ENCODE measurements around the gene MRPL32. TPM values are rescaled to one million over a fixed set of nuclear protein-coding genes. Genes with fewer than 3 reads are reported as not detected.

MRPL32 gene
- total RNA-seq, 1 experiment from 2014 or later: 87.8 TPM

DNA sequence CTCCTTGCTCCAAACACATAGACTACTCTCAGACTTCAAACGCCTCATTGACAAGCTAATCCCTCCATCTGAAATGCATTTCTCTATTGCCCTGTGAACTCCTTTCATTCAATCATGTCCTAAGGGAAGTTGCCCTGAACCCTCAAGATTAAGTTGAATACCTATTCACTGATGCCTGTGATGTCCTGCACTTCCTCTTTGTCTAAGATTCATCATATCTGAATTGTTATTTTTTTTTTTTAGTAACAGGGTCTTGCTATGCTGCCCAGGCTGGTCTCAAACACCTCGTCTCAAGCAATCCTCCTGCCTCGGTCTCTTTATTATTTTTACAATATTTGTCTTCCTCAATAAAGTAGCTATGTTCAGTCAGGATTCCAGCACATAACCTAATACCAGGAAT lies 3.4 kb upstream of the MRPL32 start:
- Mint-ChIP-seq H3K4me3 (ENCODE audit: low read depth, unreplicated experiment) (no peak overlapping the region), H3K27ac (ENCODE audit: unreplicated experiment) (no peak overlapping the region), H3K36me3 (ENCODE audit: insufficient read depth, unreplicated experiment) (peaks cover 52% of the 10 kb centered on the region), H3K4me1 (ENCODE audit: low read depth, unreplicated experiment) (peaks cover 26% of the 10 kb centered on the region), H3K27me3 (ENCODE audit: unreplicated experiment) (no peaks in the 10 kb centered on the region), H3K9me3 (ENCODE audit: low read depth, unreplicated experiment) (no peaks in the 10 kb centered on the region)
- DNase-seq: no peak
- BruUV-seq (replicated peaks): no TSS peak
- intact Hi-C loops (cut with micrococcal nuclease; ENCODE audit: unreplicated experiment): no loop called here
- TF ChIP-seq, protein P1, sequence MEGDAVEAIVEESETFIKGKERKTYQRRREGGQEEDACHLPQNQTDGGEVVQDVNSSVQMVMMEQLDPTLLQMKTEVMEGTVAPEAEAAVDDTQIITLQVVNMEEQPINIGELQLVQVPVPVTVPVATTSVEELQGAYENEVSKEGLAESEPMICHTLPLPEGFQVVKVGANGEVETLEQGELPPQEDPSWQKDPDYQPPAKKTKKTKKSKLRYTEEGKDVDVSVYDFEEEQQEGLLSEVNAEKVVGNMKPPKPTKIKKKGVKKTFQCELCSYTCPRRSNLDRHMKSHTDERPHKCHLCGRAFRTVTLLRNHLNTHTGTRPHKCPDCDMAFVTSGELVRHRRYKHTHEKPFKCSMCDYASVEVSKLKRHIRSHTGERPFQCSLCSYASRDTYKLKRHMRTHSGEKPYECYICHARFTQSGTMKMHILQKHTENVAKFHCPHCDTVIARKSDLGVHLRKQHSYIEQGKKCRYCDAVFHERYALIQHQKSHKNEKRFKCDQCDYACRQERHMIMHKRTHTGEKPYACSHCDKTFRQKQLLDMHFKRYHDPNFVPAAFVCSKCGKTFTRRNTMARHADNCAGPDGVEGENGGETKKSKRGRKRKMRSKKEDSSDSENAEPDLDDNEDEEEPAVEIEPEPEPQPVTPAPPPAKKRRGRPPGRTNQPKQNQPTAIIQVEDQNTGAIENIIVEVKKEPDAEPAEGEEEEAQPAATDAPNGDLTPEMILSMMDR (IDR thresholded peaks at IDR 0.05; ENCODE audit: unreplicated experiment): no peak
- CTCF ChIA-PET: interaction anchor here (0.8 kb wide), 1 partner anchor 14 kb away, joined by 5 read pairs; no protein-coding TSS in a partner anchor

DNA sequence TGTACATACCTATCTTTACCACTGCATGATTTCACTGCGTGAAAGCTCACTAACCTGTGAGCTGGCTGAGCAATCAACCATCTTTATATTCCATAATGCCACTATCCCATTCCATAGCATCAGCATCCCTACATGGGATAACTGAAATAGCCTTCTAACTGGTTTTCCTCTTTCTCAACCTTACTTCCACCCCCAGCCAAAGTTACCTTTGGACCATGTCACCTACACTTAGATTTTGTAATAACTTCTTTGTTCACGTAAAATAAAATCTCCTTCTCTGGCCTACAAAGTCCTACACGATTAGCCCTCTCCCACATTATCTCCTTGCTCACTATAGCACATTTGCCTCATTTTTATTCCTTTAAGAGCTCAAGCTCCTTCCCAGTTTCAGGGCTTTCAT lies 2.7 kb upstream of the MRPL32 start:
- Mint-ChIP-seq H3K27me3 (ENCODE audit: unreplicated experiment) (no peaks in the 10 kb centered on the region), H3K27ac (ENCODE audit: unreplicated experiment) (peak overlapping the region; percentile 4), H3K4me1 (ENCODE audit: low read depth, unreplicated experiment) (peaks cover 26% of the 10 kb centered on the region), H3K9me3 (ENCODE audit: low read depth, unreplicated experiment) (no peaks in the 10 kb centered on the region), H3K36me3 (ENCODE audit: insufficient read depth, unreplicated experiment) (peaks cover 52% of the 10 kb centered on the region), H3K4me3 (ENCODE audit: low read depth, unreplicated experiment) (peak overlapping the region; percentile 22)
- TF ChIP-seq, protein P1 (IDR thresholded peaks at IDR 0.05; ENCODE audit: unreplicated experiment): no peak
- intact Hi-C loops (cut with micrococcal nuclease; ENCODE audit: unreplicated experiment): no loop called here
- no TSS peak for BruUV-seq (replicated peaks)
- CTCF ChIA-PET: interaction anchor here (0.8 kb wide), 1 partner anchor 15 kb away, joined by 5 read pairs; no protein-coding TSS in a partner anchor
- DNase-seq: no peak

DNA sequence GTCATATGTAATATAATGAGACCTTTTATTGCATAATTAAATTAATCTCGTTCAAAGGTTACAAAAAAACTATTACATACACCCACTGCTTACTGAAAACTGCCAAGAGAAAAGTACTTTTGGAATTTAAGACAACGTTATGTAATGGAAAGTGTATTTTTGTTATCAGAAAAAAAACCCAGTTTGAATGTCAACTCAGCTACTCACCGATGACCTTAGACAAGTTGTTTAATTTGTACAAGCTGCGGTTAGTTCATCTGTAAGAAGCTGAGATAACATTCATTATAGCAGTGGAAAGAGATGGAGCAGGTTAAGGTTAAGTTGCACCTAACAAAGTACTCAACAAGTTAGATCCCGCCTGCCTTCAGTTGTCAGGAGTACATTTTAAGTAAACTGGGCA lies 1.3 kb upstream of the MRPL32 start:
- no TSS peak for BruUV-seq (replicated peaks)
- intact Hi-C loops (cut with micrococcal nuclease; ENCODE audit: unreplicated experiment): loop anchor here (5.0 kb wide), 1 partner anchor 661 kb away; no protein-coding TSS in a partner anchor
- Mint-ChIP-seq H3K27ac (ENCODE audit: unreplicated experiment) (peak overlapping the region; percentile 99), H3K27me3 (ENCODE audit: unreplicated experiment) (no peaks in the 10 kb centered on the region), H3K4me3 (ENCODE audit: low read depth, unreplicated experiment) (peak overlapping the region; percentile 100), H3K36me3 (ENCODE audit: insufficient read depth, unreplicated experiment) (peaks cover 51% of the 10 kb centered on the region), H3K4me1 (ENCODE audit: low read depth, unreplicated experiment) (peaks cover 26% of the 10 kb centered on the region), H3K9me3 (ENCODE audit: low read depth, unreplicated experiment) (no peaks in the 10 kb centered on the region)
- DNase-seq: no peak
- TF ChIP-seq, protein P1 (IDR thresholded peaks at IDR 0.05; ENCODE audit: unreplicated experiment): no peak
- CTCF ChIA-PET: no interaction called here

DNA sequence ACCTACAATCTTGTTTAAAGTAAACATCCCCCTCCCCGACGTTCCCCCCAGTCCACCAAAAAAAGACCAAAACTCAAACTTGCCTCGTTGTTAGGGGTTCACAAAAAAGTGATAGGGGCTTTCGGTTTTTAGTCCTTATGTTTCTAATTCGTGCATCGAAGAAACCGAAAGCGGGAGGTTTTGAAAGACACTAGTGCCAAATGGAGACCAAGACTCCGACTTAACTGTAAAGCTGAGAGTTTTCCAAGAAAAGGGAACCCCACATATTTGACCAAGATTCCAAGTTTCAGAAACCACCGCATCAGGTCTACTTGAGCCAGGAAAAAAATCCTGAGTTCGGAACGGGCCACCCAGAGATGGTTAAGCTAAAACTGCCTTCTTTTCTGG lies 736 bp upstream of the MRPL32 start:
- BruUV-seq (replicated peaks): no TSS peak
- TF ChIP-seq, protein P1 (IDR thresholded peaks at IDR 0.05; ENCODE audit: unreplicated experiment): no peak
- Mint-ChIP-seq H3K4me1 (ENCODE audit: low read depth, unreplicated experiment) (peaks cover 26% of the 10 kb centered on the region), H3K4me3 (ENCODE audit: low read depth, unreplicated experiment) (peak overlapping the region; percentile 100), H3K27ac (ENCODE audit: unreplicated experiment) (peak overlapping the region; percentile 99), H3K9me3 (ENCODE audit: low read depth, unreplicated experiment) (no peaks in the 10 kb centered on the region), H3K27me3 (ENCODE audit: unreplicated experiment) (no peaks in the 10 kb centered on the region), H3K36me3 (ENCODE audit: insufficient read depth, unreplicated experiment) (peaks cover 54% of the 10 kb centered on the region)
- CTCF ChIA-PET: interaction anchor here (0.7 to 2.1 kb wide), 6 partner anchors 13 to 991 kb away, joined by 3 to 12 read pairs (median 4); partner anchors contain the start of gene STK17A
- intact Hi-C loops (cut with micrococcal nuclease; ENCODE audit: unreplicated experiment): loop anchor here (5.0 kb wide), 1 partner anchor 661 kb away; no protein-coding TSS in a partner anchor
- no peak for DNase-seq
